H1 (cell line): Measurements from ENCODE around the gene POLR3A. TPM values are rescaled to one million over a fixed set of nuclear protein-coding genes. Genes with fewer than 3 reads are reported as not detected.

Source experiments
- CTCF ChIA-PET: fragments of 300-600 bp; sonication (Branson Sonifier 250); formaldehyde crosslinking; loops from one replicate; lab custom pipeline; 2021; ENCODE audit not compliant: partially characterized antibody; lab: Charles Lee
- POLR2A ChIA-PET: fragments of 300-600 bp; sonication (Branson Sonifier 250); formaldehyde crosslinking; loops from one replicate; lab custom pipeline; 2021; ENCODE audit warnings: inconsistent platforms; ENCODE audit not compliant: partially characterized antibody; lab: Charles Lee
- DNase-seq, 2 experiments: peaks; one replicate each; pipeline versions ENCODE4 v3.0.0 to v3.0.0-alpha.2; 2010 to 2022; ENCODE audit warnings: low spot score in 2 of 2, low read depth in 1 of 2, mixed read lengths in 1 of 2
- FAIRE-seq: peaks from 2 replicates; lab custom pipeline; 2011; peaks lifted over from hg19 to GRCh38; lab: Jason Lieb, UNC
- H2AFZ ChIP-seq: 2 replicates; pipeline ENCODE4 v1.8.1; 2012; ENCODE audit warnings: low read length, inconsistent platforms
- H2AK5ac ChIP-seq: 2 replicates; pipeline ENCODE4 v1.6.1; 2013; ENCODE audit warnings: low read depth, low read length
- H2BK120ac ChIP-seq: replicated peaks from 2 replicates; pipeline ENCODE3; 2013; ENCODE audit warnings: low read depth, low read length, inconsistent platforms
- H2BK12ac ChIP-seq: 2 replicates; pipeline ENCODE4 v1.6.1; 2013; ENCODE audit warnings: low read depth, low read length
- H2BK15ac ChIP-seq: 2 replicates; pipeline ENCODE4 v1.6.1; 2013; ENCODE audit warnings: low read length
- H2BK20ac ChIP-seq: 2 replicates; pipeline ENCODE4 v1.6.1; 2013; ENCODE audit warnings: low read length
- H2BK5ac ChIP-seq: 2 replicates; pipeline ENCODE4 v1.6.1; 2013; ENCODE audit warnings: low read depth, low read length
- H3K14ac ChIP-seq: 2 replicates; pipeline ENCODE4 v1.6.1; 2013; ENCODE audit warnings: inconsistent platforms; ENCODE audit not compliant: insufficient read length
- H3K18ac ChIP-seq: 2 replicates; pipeline ENCODE4 v1.6.1; 2013; ENCODE audit warnings: low read length; ENCODE audit errors: extremely low read depth
- H3K23ac ChIP-seq: 2 replicates; pipeline ENCODE4 v1.6.1; 2013; ENCODE audit warnings: inconsistent platforms; ENCODE audit not compliant: insufficient read length
- H3K23me2 ChIP-seq: 2 replicates; pipeline ENCODE4 v1.6.1; 2013; ENCODE audit warnings: low read depth, low read length
- H3K27ac ChIP-seq: 2 replicates; pipeline ENCODE4 v1.6.1; 2011; ENCODE audit warnings: low read depth, low read length, inconsistent platforms
- H3K27me3 ChIP-seq, 4 experiments: replicated peaks in 1 of 4; 1 replicate in 1 of 4; 2 replicates in 3 of 4; pipeline versions ENCODE4 v1.6.1 to v1.8.1; 2011 to 2013; ENCODE audit warnings: low read length in 3 of 4, mild to moderate bottlenecking in 3 of 4, inconsistent platforms in 2 of 4, mixed read lengths in 2 of 4, moderate library complexity in 1 of 4; ENCODE audit not compliant: control insufficient read depth in 3 of 4, insufficient read depth in 3 of 4; ENCODE audit errors: extremely low read depth in 1 of 4
- H3K36me3 ChIP-seq, 4 experiments: 2 replicates each; pipeline versions ENCODE4 v1.6.1 to v1.8.1; 2011 to 2013; ENCODE audit warnings: mild to moderate bottlenecking in 4 of 4, low read length in 3 of 4, moderate library complexity in 2 of 4, control low read depth in 1 of 4, inconsistent platforms in 1 of 4; ENCODE audit not compliant: insufficient read depth in 4 of 4, control insufficient read depth in 2 of 4
- H3K4ac ChIP-seq: replicated peaks from 2 replicates; pipeline ENCODE3; 2013; ENCODE audit warnings: low read length, low read depth, mixed read lengths, inconsistent platforms; ENCODE audit not compliant: insufficient read length
- H3K4me1 ChIP-seq, 4 experiments: replicated peaks in 1 of 4; 1 replicate in 1 of 4; 2 replicates in 3 of 4; pipeline versions ENCODE4 v1.6.1 to v1.8.1; 2011 to 2013; ENCODE audit warnings: low read length in 3 of 4, inconsistent platforms in 2 of 4, mixed read lengths in 1 of 4; ENCODE audit not compliant: insufficient read depth in 4 of 4, control insufficient read depth in 3 of 4
- H3K4me2 ChIP-seq, 2 experiments: 2 replicates each; pipeline versions ENCODE4 v1.6.1 to v1.8.1; 2011 to 2013; ENCODE audit warnings: low read depth in 2 of 2, low read length in 2 of 2, control low read depth in 1 of 2, inconsistent platforms in 1 of 2, mild to moderate bottlenecking in 1 of 2; ENCODE audit not compliant: insufficient read depth in 1 of 2
- H3K4me3 ChIP-seq, 4 experiments: fragments of 200-600, 300-600 bp in 1 of 4; sonication (generic), shearing (Covaris generic), sonication (Bioruptor Twin) in 1 of 4; 2 replicates each; pipeline versions ENCODE4 v1.5.1 to v1.8.1; 2011 to 2016; ENCODE audit warnings: low read length in 4 of 4, low read depth in 3 of 4, control low read depth in 2 of 4, inconsistent platforms in 2 of 4, mild to moderate bottlenecking in 2 of 4, mixed read lengths in 1 of 4, moderate library complexity in 1 of 4; ENCODE audit not compliant: insufficient read depth in 2 of 4; ENCODE audit errors: extremely low read depth in 1 of 4
- H3K56ac ChIP-seq: replicated peaks from 2 replicates; pipeline ENCODE3; 2013; ENCODE audit warnings: low read depth, mild to moderate bottlenecking, mixed read lengths, low read length, inconsistent platforms; ENCODE audit not compliant: insufficient read length
- H3K79me1 ChIP-seq: 2 replicates; pipeline ENCODE4 v1.6.1; 2013; ENCODE audit warnings: low read depth, low read length, control low read depth
- H3K79me2 ChIP-seq, 2 experiments: 2 replicates each; pipeline versions ENCODE4 v1.6.1 to v1.8.1; 2012 to 2013; ENCODE audit warnings: low read length in 2 of 2, mild to moderate bottlenecking in 2 of 2, inconsistent platforms in 1 of 2; ENCODE audit not compliant: insufficient read depth in 2 of 2, control insufficient read depth in 1 of 2
- H3K9ac ChIP-seq, 4 experiments: replicated peaks in 1 of 4; 1 replicate in 1 of 4; 2 replicates in 3 of 4; pipeline versions ENCODE4 v1.6.1 to v1.8.1; 2011 to 2013; ENCODE audit warnings: low read depth in 3 of 4, low read length in 3 of 4, control low read depth in 2 of 4, mild to moderate bottlenecking in 2 of 4, moderate library complexity in 2 of 4, inconsistent platforms in 1 of 4; ENCODE audit errors: extremely low read depth in 1 of 4
- H3K9me3 ChIP-seq, 2 experiments: 2 replicates each; pipeline versions ENCODE4 v1.6.1 to v1.8.1; 2012 to 2013; ENCODE audit warnings: mild to moderate bottlenecking in 2 of 2, moderate library complexity in 2 of 2, control low read depth in 1 of 2, inconsistent platforms in 1 of 2, low read depth in 1 of 2, low read length in 1 of 2, mixed read lengths in 1 of 2; ENCODE audit not compliant: insufficient read depth in 2 of 2
- H4K20me1 ChIP-seq, 2 experiments: replicated peaks in 1 of 2; 2 replicates each; pipeline versions ENCODE3 to v1.8.1; 2011 to 2013; ENCODE audit warnings: inconsistent platforms in 2 of 2, low read length in 2 of 2, mild to moderate bottlenecking in 1 of 2; ENCODE audit not compliant: insufficient read depth in 2 of 2, control insufficient read depth in 1 of 2
- H4K5ac ChIP-seq: 2 replicates; pipeline ENCODE4 v1.6.1; 2013; ENCODE audit warnings: low read length, low read depth, mixed read lengths, inconsistent platforms; ENCODE audit not compliant: insufficient read length
- H4K8ac ChIP-seq: 2 replicates; pipeline ENCODE4 v1.8.0; 2013; ENCODE audit warnings: mild to moderate bottlenecking, moderate library complexity, low read length, inconsistent platforms; ENCODE audit not compliant: insufficient read depth; ENCODE audit errors: extremely low read depth
- H4K91ac ChIP-seq: replicated peaks from 2 replicates; pipeline ENCODE3; 2013; ENCODE audit warnings: low read length, mixed read lengths, inconsistent platforms; ENCODE audit not compliant: insufficient read length
- EGR1 ChIP-seq: IDR thresholded peaks from 2 replicates; pipeline ENCODE4 v1.6.1; 2011; ENCODE audit warnings: low read depth, low read length, borderline replicate concordance
- FOSL1 ChIP-seq: IDR thresholded peaks from 2 replicates; pipeline ENCODE4 v1.6.1; 2011; ENCODE audit warnings: mild to moderate bottlenecking, low read depth, low read length, moderate library complexity; ENCODE audit not compliant: insufficient read depth
- HDAC6 ChIP-seq: IDR thresholded peaks from one replicate; pipeline ENCODE4 v1.7.1; 2012; ENCODE audit warnings: low read depth, mild to moderate bottlenecking, inconsistent platforms, low read length, moderate library complexity
- KDM4A ChIP-seq: IDR thresholded peaks from one replicate; pipeline ENCODE4 v1.7.1; 2012; ENCODE audit warnings: low read depth, mild to moderate bottlenecking, moderate library complexity, low read length, inconsistent platforms; ENCODE audit not compliant: severe bottlenecking
- KDM5A ChIP-seq: fragments of 200-600 bp; IDR thresholded peaks from 2 replicates; pipeline ENCODE4 v1.7.1; 2012; ENCODE audit warnings: mild to moderate bottlenecking, low read length, inconsistent platforms, mixed read lengths
- SP2 ChIP-seq: IDR thresholded peaks from 2 replicates; pipeline ENCODE4 v1.6.1; 2012; ENCODE audit warnings: mild to moderate bottlenecking, low read length, inconsistent platforms
- SP4 ChIP-seq: IDR thresholded peaks from 2 replicates; pipeline ENCODE4 v1.6.1; 2012; ENCODE audit warnings: low read length, inconsistent platforms
- SRF ChIP-seq: IDR thresholded peaks from 2 replicates; pipeline ENCODE4 v1.6.1; 2011; ENCODE audit warnings: mild to moderate bottlenecking, low read depth, low read length, moderate library complexity
- TAF1 ChIP-seq: IDR thresholded peaks from 2 replicates; pipeline ENCODE4 v1.6.1; 2011; ENCODE audit warnings: mild to moderate bottlenecking, low read depth, low read length
- TAF7 ChIP-seq: optimal IDR thresholded peaks from 2 replicates; pipeline ENCODE3; 2011; ENCODE audit warnings: low read depth, mild to moderate bottlenecking, inconsistent platforms, low read length, moderate library complexity, borderline replicate concordance
- polyA plus RNA-seq, 7 experiments: library from polyadenylated mRNA; depleted of rRNA in 3 of 7; stranded (reverse) in 5 of 7; unstranded in 2 of 7; fragments of >200 nt in 5 of 7; fragments of 200-250 nt in 2 of 7; gene quantifications; 1 replicate in 5 of 7; 2 replicates in 1 of 7; 4 replicates in 1 of 7; pipeline versions ENCODE4 v1.2.1 to v1.2.3, GENCODE V29; 2011 to 2013; ENCODE audit warnings: missing spikeins in 2 of 7, mixed read lengths in 2 of 7
- total RNA-seq: library from RNA; stranded (reverse); fragmentation: NEBNext Ultra II Directional; extraction: Animal tissue kit (Norgen Biotek cat#: 25700); gene quantifications from 2 replicates; pipeline ENCODE4 v1.2.1, GENCODE V29; 2021

Gene POLR3A
- total and polyA plus RNA-seq, 2 of the 8 experiments (the other 6 are each of a cell fraction or from before 2014, with no cell fraction given), result 11.3 to 38.6 TPM

GRCh38 chr10:78000206-78000605 is 29.1 kb downstream of the POLR3A start:
- H3K9me3 ChIP-seq, result no peaks in the 10 kb centered on the region
- H2BK5ac ChIP-seq, result no peak overlapping the region
- H2BK20ac ChIP-seq, result no peak overlapping the region
- TF ChIP-seq KDM5A (no peak), TAF1 (no peak), SP4 (no peak), EGR1 (no peak), SP2 (no peak), FOSL1 (no peak), TAF7 (no peak), HDAC6 (no peak), SRF (no peak), KDM4A (no peak)
- TF ChIP-seq, all 59 proteins: peak for 0
- H4K8ac ChIP-seq, result no peak overlapping the region
- H3K4me3 ChIP-seq, result no peak overlapping the region
- H3K23ac ChIP-seq, result no peak overlapping the region
- no peak overlapping the region for H3K56ac ChIP-seq
- peaks cover 28 to 57% (median 51%) of the 10 kb centered on the region in 4 experiments for H3K36me3 ChIP-seq
- no peak overlapping the region for H2BK12ac ChIP-seq
- H3K79me2 ChIP-seq, result no peaks in the 10 kb centered on the region
- no peak overlapping the region for H3K18ac ChIP-seq
- ChIA-PET CTCF (interaction anchor here (1.0 to 1.6 kb wide), 3 partner anchors 10 to 26 kb away, joined by 3 to 7 read pairs (median 3); no protein-coding TSS in a partner anchor), POLR2A (interaction anchor here (1.4 kb wide), 1 partner anchor 9 kb away, joined by 3 read pairs; no protein-coding TSS in a partner anchor)
- H3K27ac ChIP-seq, result no peak overlapping the region
- no peaks in the 10 kb centered on the region for H3K4me1 ChIP-seq
- H3K9ac ChIP-seq, result no peak overlapping the region
- H3K4ac ChIP-seq, result no peak overlapping the region
- H3K14ac ChIP-seq, result no peak overlapping the region
- no peak overlapping the region for H3K4me2 ChIP-seq
- no peaks in the 10 kb centered on the region for H3K23me2 ChIP-seq
- no peak overlapping the region for H2BK120ac ChIP-seq
- H4K91ac ChIP-seq, result no peak overlapping the region
- no peak overlapping the region for H2BK15ac ChIP-seq
- no peak for FAIRE-seq
- no peak overlapping the region for H4K5ac ChIP-seq
- no peak overlapping the region for H2AFZ ChIP-seq
- H3K27me3 ChIP-seq, result no peaks in the 10 kb centered on the region
- H2AK5ac ChIP-seq, result no peak overlapping the region
- DNase-seq, result no peak
- peaks cover 0 to 3% of the 10 kb centered on the region in 2 experiments for H4K20me1 ChIP-seq
- no peaks in the 10 kb centered on the region for H3K79me1 ChIP-seq
